ENCODE results near the gene CD226. TPM values are rescaled to one million over a fixed set of nuclear protein-coding genes. Genes with fewer than 3 reads are reported as not detected.

The CD226 gene
- total RNA-seq, 1 experiment from 2014 or later, result 1.2 TPM

DNA sequence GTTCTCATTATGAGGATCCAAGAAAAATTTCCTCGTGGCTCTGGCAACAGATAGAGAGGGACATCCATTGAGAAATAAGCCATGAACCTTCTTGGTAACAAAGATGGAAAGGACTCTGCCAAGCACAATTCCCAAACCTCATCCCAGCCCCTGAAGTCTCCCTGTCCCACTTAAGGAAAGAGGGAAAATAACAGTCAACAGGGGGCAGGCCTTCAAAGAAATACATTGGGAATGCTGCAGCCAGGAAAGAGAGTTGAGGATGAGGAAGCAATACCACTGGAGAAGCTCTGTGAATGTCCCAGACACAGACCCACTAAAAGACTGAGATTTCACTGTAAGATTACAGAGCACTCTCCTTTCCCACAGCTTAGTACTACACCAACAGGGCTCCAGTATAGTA, 93.2 kb downstream of the CD226 start:
- Histone ChIP-seq H3K4me1 (ENCODE audit: control insufficient read depth in 1 of 2, insufficient read depth in 2 of 2, low read length in 2 of 2) (no peaks in the 10 kb centered on the region), H3K36me3 (ENCODE audit: control insufficient read depth in 1 of 2, insufficient read depth in 2 of 2, low read length in 2 of 2) (no peaks in the 10 kb centered on the region), H3K27ac (ENCODE audit: low read depth, low read length) (no peak overlapping the region), H3K79me2 (ENCODE audit: insufficient read depth, low read length) (no peaks in the 10 kb centered on the region), H3K4me3 (replicated peaks in 1 of 2; ENCODE audit: low read depth in 1 of 2, low read length in 2 of 2) (no peak overlapping the region), H3K9me3 (ENCODE audit: control insufficient read depth in 1 of 2, insufficient read depth in 1 of 2, low read depth in 1 of 2, low read length in 2 of 2) (no peaks in the 10 kb centered on the region), H3K9ac (ENCODE audit: low read length) (no peak overlapping the region), H2AFZ (ENCODE audit: low read depth, low read length, poor library complexity, severe bottlenecking) (no peak overlapping the region), H3K9me2 (ENCODE audit: insufficient read depth) (no peaks in the 10 kb centered on the region), H3K27me3 (ENCODE audit: insufficient read depth, low read length) (no peaks in the 10 kb centered on the region), H4K20me1 (ENCODE audit: insufficient read depth) (no peaks in the 10 kb centered on the region), H3K4me2 (ENCODE audit: low read length) (no peak overlapping the region)
- POLR2A ChIA-PET, result no interaction called here
- BruUV-seq (replicated peaks), result no TSS peak
- intact Hi-C loops (cut with micrococcal nuclease), result no loop called here
- ATAC-seq, result no peak
- CTCF ChIA-PET, result no interaction called here
- no peak for DNase-seq (ENCODE audit: low read depth, low spot score)
- TF ChIP-seq RAD21 (IDR thresholded peaks at IDR 0.05; ENCODE audit: low read depth) (no peak), TCF7L2 (IDR thresholded peaks at IDR 0.05; ENCODE audit: borderline replicate concordance, extremely low read depth, insufficient read depth, insufficient read length) (no peak), EGR1 (IDR thresholded peaks at IDR 0.05; ENCODE audit: low read depth) (no peak), ZFX (IDR thresholded peaks at IDR 0.05) (no peak), SRF (IDR thresholded peaks at IDR 0.05; ENCODE audit: low read depth) (no peak)
- TF ChIP-seq, protein P1, sequence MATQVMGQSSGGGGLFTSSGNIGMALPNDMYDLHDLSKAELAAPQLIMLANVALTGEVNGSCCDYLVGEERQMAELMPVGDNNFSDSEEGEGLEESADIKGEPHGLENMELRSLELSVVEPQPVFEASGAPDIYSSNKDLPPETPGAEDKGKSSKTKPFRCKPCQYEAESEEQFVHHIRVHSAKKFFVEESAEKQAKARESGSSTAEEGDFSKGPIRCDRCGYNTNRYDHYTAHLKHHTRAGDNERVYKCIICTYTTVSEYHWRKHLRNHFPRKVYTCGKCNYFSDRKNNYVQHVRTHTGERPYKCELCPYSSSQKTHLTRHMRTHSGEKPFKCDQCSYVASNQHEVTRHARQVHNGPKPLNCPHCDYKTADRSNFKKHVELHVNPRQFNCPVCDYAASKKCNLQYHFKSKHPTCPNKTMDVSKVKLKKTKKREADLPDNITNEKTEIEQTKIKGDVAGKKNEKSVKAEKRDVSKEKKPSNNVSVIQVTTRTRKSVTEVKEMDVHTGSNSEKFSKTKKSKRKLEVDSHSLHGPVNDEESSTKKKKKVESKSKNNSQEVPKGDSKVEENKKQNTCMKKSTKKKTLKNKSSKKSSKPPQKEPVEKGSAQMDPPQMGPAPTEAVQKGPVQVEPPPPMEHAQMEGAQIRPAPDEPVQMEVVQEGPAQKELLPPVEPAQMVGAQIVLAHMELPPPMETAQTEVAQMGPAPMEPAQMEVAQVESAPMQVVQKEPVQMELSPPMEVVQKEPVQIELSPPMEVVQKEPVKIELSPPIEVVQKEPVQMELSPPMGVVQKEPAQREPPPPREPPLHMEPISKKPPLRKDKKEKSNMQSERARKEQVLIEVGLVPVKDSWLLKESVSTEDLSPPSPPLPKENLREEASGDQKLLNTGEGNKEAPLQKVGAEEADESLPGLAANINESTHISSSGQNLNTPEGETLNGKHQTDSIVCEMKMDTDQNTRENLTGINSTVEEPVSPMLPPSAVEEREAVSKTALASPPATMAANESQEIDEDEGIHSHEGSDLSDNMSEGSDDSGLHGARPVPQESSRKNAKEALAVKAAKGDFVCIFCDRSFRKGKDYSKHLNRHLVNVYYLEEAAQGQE (IDR thresholded peaks at IDR 0.05; ENCODE audit: low read depth), result no peak
- RAD21 ChIA-PET (ENCODE audit: low non-redundant PET in 1 of 2, low total read pairs in 2 of 2, uncharacterized antibody in 2 of 2, unreplicated experiment in 2 of 2), result no interaction called here

DNA sequence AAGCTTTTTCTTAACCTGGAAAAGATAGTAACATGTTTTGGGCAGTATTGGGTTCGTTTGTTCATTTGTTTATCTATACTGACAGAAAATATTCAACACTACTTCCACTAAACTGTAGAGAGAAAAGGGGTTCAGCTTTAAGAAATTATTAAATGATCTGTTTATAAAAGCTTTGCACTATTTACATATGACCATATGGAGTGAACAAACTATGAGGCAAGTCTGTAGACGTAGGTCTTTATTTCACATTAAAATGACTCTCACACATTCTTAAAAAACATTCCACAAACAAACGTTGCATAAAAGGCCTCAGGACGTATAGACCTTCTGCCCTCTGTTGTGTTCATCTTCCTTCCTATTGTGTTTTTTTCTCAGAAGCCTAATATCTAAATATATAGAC, 94.6 kb downstream of the CD226 start:
- Histone ChIP-seq H3K9me2 (ENCODE audit: insufficient read depth) (no peaks in the 10 kb centered on the region), H3K9me3 (ENCODE audit: control insufficient read depth in 1 of 2, insufficient read depth in 1 of 2, low read depth in 1 of 2, low read length in 2 of 2) (no peaks in the 10 kb centered on the region), H2AFZ (ENCODE audit: low read depth, low read length, poor library complexity, severe bottlenecking) (no peak overlapping the region), H3K27me3 (ENCODE audit: insufficient read depth, low read length) (no peaks in the 10 kb centered on the region), H3K36me3 (ENCODE audit: control insufficient read depth in 1 of 2, insufficient read depth in 2 of 2, low read length in 2 of 2) (no peaks in the 10 kb centered on the region), H3K4me3 (replicated peaks in 1 of 2; ENCODE audit: low read depth in 1 of 2, low read length in 2 of 2) (no peak overlapping the region), H4K20me1 (ENCODE audit: insufficient read depth) (no peaks in the 10 kb centered on the region), H3K4me1 (ENCODE audit: control insufficient read depth in 1 of 2, insufficient read depth in 2 of 2, low read length in 2 of 2) (no peaks in the 10 kb centered on the region), H3K27ac (ENCODE audit: low read depth, low read length) (no peak overlapping the region), H3K9ac (ENCODE audit: low read length) (no peak overlapping the region), H3K79me2 (ENCODE audit: insufficient read depth, low read length) (no peaks in the 10 kb centered on the region), H3K4me2 (ENCODE audit: low read length) (no peak overlapping the region)
- no TSS peak for BruUV-seq (replicated peaks)
- no peak for DNase-seq (ENCODE audit: low read depth, low spot score)
- ChIA-PET CTCF (no interaction called here), RAD21 (ENCODE audit: low non-redundant PET in 1 of 2, low total read pairs in 2 of 2, uncharacterized antibody in 2 of 2, unreplicated experiment in 2 of 2) (no interaction called here), POLR2A (no interaction called here)
- intact Hi-C loops (cut with micrococcal nuclease), result no loop called here
- ATAC-seq, result no peak
- TF ChIP-seq, protein P1 (IDR thresholded peaks at IDR 0.05; ENCODE audit: low read depth), result no peak
- no peak for TF ChIP-seq EZH2 (IDR thresholded peaks at IDR 0.05)
- no peak for TF ChIP-seq EZH2phosphoT487 (IDR thresholded peaks at IDR 0.05; ENCODE audit: borderline replicate concordance)
- no peak for TF ChIP-seq FOSL1 (IDR thresholded peaks at IDR 0.05; ENCODE audit: low read depth)
- TF ChIP-seq RAD21 (IDR thresholded peaks at IDR 0.05; ENCODE audit: low read depth), result no peak
- no peak for TF ChIP-seq CBX3 (IDR thresholded peaks at IDR 0.05; ENCODE audit: low read depth)
- no peak for TF ChIP-seq SIN3A (IDR thresholded peaks at IDR 0.05; ENCODE audit: low read depth)
- TF ChIP-seq POLR2AphosphoS5 (IDR thresholded peaks at IDR 0.05; ENCODE audit: low read depth, low read length), result no peak
- TF ChIP-seq SRF (IDR thresholded peaks at IDR 0.05; ENCODE audit: low read depth), result no peak
- no peak for TF ChIP-seq JUND (IDR thresholded peaks at IDR 0.05)
- no peak for TF ChIP-seq POLR2A (IDR thresholded peaks at IDR 0.05; ENCODE audit: borderline replicate concordance, extremely low read depth, insufficient read depth, insufficient read length)
- TF ChIP-seq TCF7L2 (IDR thresholded peaks at IDR 0.05; ENCODE audit: borderline replicate concordance, extremely low read depth, insufficient read depth, insufficient read length), result no peak
- no peak for TF ChIP-seq ZNF274 (IDR thresholded peaks at IDR 0.05; ENCODE audit: low read depth, low read length)
- TF ChIP-seq SP1 (IDR thresholded peaks at IDR 0.05; ENCODE audit: low read depth), result no peak
- no peak for TF ChIP-seq CEBPB (IDR thresholded peaks at IDR 0.05; ENCODE audit: low read depth)

All from HCT116 (cell line).